Panc1 (cell line): ENCODE data around the gene OR10H1. TPM values are rescaled to one million over a fixed set of nuclear protein-coding genes. Genes with fewer than 3 reads are reported as not detected.
A peak's percentile ranks its signal among the peaks of the same experiment; 100 is the strongest.

Experiments
- ATAC-seq: fragments of 200-7000 bp; cut with Tn5 transposase; 2 replicates; pipeline ENCODE4 v1.9.1; 2020; ENCODE audit warnings: mild to moderate bottlenecking, moderate library complexity
- BruUV-seq: library from RNA; stranded (reverse); fragments of 400-500 nt; replicated peaks from 2 replicates; lab custom pipeline; 2021; lab: Mats Ljungman, UMichigan
- CTCF ChIA-PET: fragments of 300-600 bp; sonication (Branson Sonifier 250); formaldehyde crosslinking; loops from one replicate; lab custom pipeline; 2022; ENCODE audit warnings: antibody characterized with exemption; lab: Charles Lee
- POLR2A ChIA-PET: fragments of 300-600 bp; sonication (Branson Sonifier 250); formaldehyde crosslinking; loops from one replicate; lab custom pipeline; 2022; ENCODE audit warnings: antibody characterized with exemption; lab: Charles Lee
- DNase-seq: peaks from one replicate; pipeline ENCODE4 v3.0.0-alpha.2; 2010; ENCODE audit warnings: low read depth, low spot score
- H3K27ac ChIP-seq: 2 replicates; pipeline ENCODE4 v1.5.1; 2011; ENCODE audit warnings: mild to moderate bottlenecking, low read length, inconsistent platforms
- H3K27me3 ChIP-seq: fragments of 200-500 bp; sonication (Bioruptor generic); 2 replicates; pipeline ENCODE4 v1.6.0; 2014; ENCODE audit warnings: low read length, inconsistent platforms; ENCODE audit not compliant: control insufficient read depth, insufficient read depth
- H3K36me3 ChIP-seq: fragments of 200-500 bp; sonication (Bioruptor generic); 2 replicates; pipeline ENCODE4 v1.5.1; 2014; ENCODE audit warnings: inconsistent platforms, mild to moderate bottlenecking, low read length, moderate library complexity; ENCODE audit not compliant: control insufficient read depth, insufficient read depth
- H3K4me1 ChIP-seq: 2 replicates; pipeline ENCODE4 v1.5.1; 2011; ENCODE audit warnings: inconsistent platforms, mild to moderate bottlenecking, low read length, moderate library complexity; ENCODE audit not compliant: control insufficient read depth, insufficient read depth
- H3K4me3 ChIP-seq, 2 experiments: 2 replicates each; pipeline ENCODE4 v1.5.1; 2011 to 2012; ENCODE audit warnings: low read depth in 2 of 2, low read length in 2 of 2, mild to moderate bottlenecking in 2 of 2, inconsistent platforms in 1 of 2, moderate library complexity in 1 of 2
- H3K9me3 ChIP-seq: fragments of 200-500 bp; sonication (Bioruptor generic); 2 replicates; pipeline ENCODE4 v1.5.1; 2014; ENCODE audit warnings: low read depth, mild to moderate bottlenecking, inconsistent platforms, low read length, moderate library complexity; ENCODE audit not compliant: control insufficient read depth, insufficient read depth
- CTCF ChIP-seq: fragments of 450-650 bp; IDR thresholded peaks from 2 replicates; pipeline ENCODE4 v1.5.1; 2017; ENCODE audit warnings: mild to moderate bottlenecking
- POLR2AphosphoS5 ChIP-seq: IDR thresholded peaks from 2 replicates; pipeline ENCODE4 v1.6.1; 2012; ENCODE audit warnings: mild to moderate bottlenecking, low read depth, low read length, moderate library complexity
- REST ChIP-seq, 2 experiments: IDR thresholded peaks; 2 replicates each; pipeline ENCODE4 v1.6.1; 2011 to 2012; ENCODE audit warnings: low read depth in 2 of 2, control low read depth in 1 of 2, low read length in 1 of 2, mild to moderate bottlenecking in 1 of 2, moderate library complexity in 1 of 2; ENCODE audit not compliant: insufficient read depth in 1 of 2
- SIN3A ChIP-seq: IDR thresholded peaks from 2 replicates; pipeline ENCODE4 v1.6.1; 2012; ENCODE audit warnings: low read depth, mild to moderate bottlenecking, low read length, moderate library complexity, borderline replicate concordance; ENCODE audit not compliant: insufficient read depth
- TCF7L2 ChIP-seq: IDR thresholded peaks from 2 replicates; pipeline ENCODE4 v1.6.1; 2011; ENCODE audit warnings: mild to moderate bottlenecking, low read depth, low read length, inconsistent platforms
- in situ Hi-C: cut with HindIII; loops from 2 replicates; pipeline ENCODE4 v1.10.0; 2016; ENCODE audit warnings: low sequenced_read_pairs, low pct_unique_long_range_greater_than_20kb
- intact Hi-C: fragments of 100-400 bp; cut with micrococcal nuclease; formaldehyde crosslinking; loops from one replicate; pipeline ENCODE4 v1.10.0; 2022; ENCODE audit not compliant: unreplicated experiment
- total RNA-seq: library from RNA; stranded (reverse); gene quantifications from one replicate; pipeline ENCODE4 v1.2.1, GENCODE V29; 2021; ENCODE audit not compliant: unreplicated experiment

The OR10H1 gene
- total RNA-seq, 1 experiment from 2014 or later = not detected

GRCh38 chr19:15779756-15780476, 35.5 kb downstream of the OR10H1 start:
- Histone ChIP-seq H3K4me3 (no peak overlapping the region), H3K27me3 (no peaks in the 10 kb centered on the region; the same call in 1 of the 2 replicates), H3K36me3 (no peaks in the 10 kb centered on the region), H3K9me3 (no peaks in the 10 kb centered on the region), H3K4me1 (no peaks in the 10 kb centered on the region), H3K27ac (no peak overlapping the region)
- BruUV-seq = no TSS peak
- ChIA-PET CTCF (no interaction called here), POLR2A (no interaction called here)
- in situ Hi-C loops (no loop called here), intact Hi-C loops (no loop called here)
- TF ChIP-seq CTCF = no peak
- TF ChIP-seq SIN3A = no peak
- no peak for TF ChIP-seq POLR2AphosphoS5
- no peak for TF ChIP-seq REST (IDR thresholded peaks at IDR 0.05; ENCODE audit: insufficient read depth in 1 of 2, low read depth in 2 of 2, low read length in 1 of 2)
- no peak for TF ChIP-seq TCF7L2
- peak; percentile 63 for ATAC-seq
- DNase-seq = no peak

- Histone ChIP-seq H3K36me3 (no peaks in the 10 kb centered on the region), H3K27ac (no peak overlapping the region), H3K27me3 (no peaks in the 10 kb centered on the region; the same call in 1 of the 2 replicates), H3K4me1 (no peaks in the 10 kb centered on the region), H3K9me3 (no peaks in the 10 kb centered on the region), H3K4me3 (no peak overlapping the region)
- in situ Hi-C loops = no loop called here
- no peak for ATAC-seq
- POLR2A ChIA-PET = no interaction called here
- intact Hi-C loops = no loop called here
- no TSS peak for BruUV-seq
- TF ChIP-seq POLR2AphosphoS5 = no peak
- TF ChIP-seq SIN3A = no peak
- TF ChIP-seq REST (IDR thresholded peaks at IDR 0.05; ENCODE audit: insufficient read depth in 1 of 2, low read depth in 2 of 2, low read length in 1 of 2) = no peak
- TF ChIP-seq CTCF = no peak
- no peak for TF ChIP-seq TCF7L2
- CTCF ChIA-PET = no interaction called here
- DNase-seq = no peak
These were observed 38.2 kb downstream of the OR10H1 start for GRCh38 chr19:15776991-15777970.
